Measurements from ENCODE around the gene APOBEC2.
A peak's percentile ranks its signal among the peaks of the same experiment; 100 is the strongest.

APOBEC2 gene

GRCh38 chr6:41062056-41062455, 9.1 kb downstream of the APOBEC2 start:
- DNase-seq, result no peak

GRCh38 chr6:41063884-41064285, 10.9 kb downstream of the APOBEC2 start:
- no peak for DNase-seq

GRCh38 chr6:41064841-41065240, 11.8 kb downstream of the APOBEC2 start:
- no peak for DNase-seq

GRCh38 chr6:41065550-41066026, 12.6 kb downstream of the APOBEC2 start:
- DNase-seq, result no peak

- DNase-seq, result peak; percentile 78 to 87 (median 85)
Observed at GRCh38 chr6:41066867-41067304, 13.9 kb downstream of the APOBEC2 start.

GRCh38 chr6:41071501-41071922, 18.5 kb downstream of the APOBEC2 start:
- peak in 2 of 4 experiments; percentile 94 to 95 for DNase-seq

GRCh38 chr6:41071923-41072835, 19.2 kb downstream of the APOBEC2 start, which contains the start of gene OARD1:
OARD1 (minus strand) TSS chr6:41072356; CDS start chr6:41071634, 722 bp downstream.
- DNase-seq, result peak; percentile 100

- no peak for DNase-seq
Observed at GRCh38 chr6:41072836-41073202, 19.8 kb downstream of the APOBEC2 start, which contains the start of gene NFYA. NFYA (plus strand) TSS chr6:41072974; CDS start chr6:41079090, 6,116 bp downstream.

- peak; percentile 72 to 87 (median 82) for DNase-seq
Observed at GRCh38 chr6:41073203-41073967, 20.4 kb downstream of the APOBEC2 start.

- DNase-seq, result peak in 1 of 4 experiments; percentile 14
Observed at GRCh38 chr6:41073968-41074691, 21.1 kb downstream of the APOBEC2 start.

GRCh38 chr6:41074692-41075436, 21.9 kb downstream of the APOBEC2 start:
- DNase-seq, result peak in 1 of 4 experiments; percentile 3

- no peak for DNase-seq
Observed at GRCh38 chr6:41075651-41076626, 22.9 kb downstream of the APOBEC2 start.

GRCh38 chr6:41077536-41077935, 24.5 kb downstream of the APOBEC2 start:
- no peak for DNase-seq

- no peak for DNase-seq
Observed at GRCh38 chr6:41078101-41078500, 25.1 kb downstream of the APOBEC2 start.

GRCh38 chr6:41079080-41079479, 26.1 kb downstream of the APOBEC2 start:
- DNase-seq, result no peak

- DNase-seq, result no peak
Observed at GRCh38 chr6:41080621-41081020, 27.6 kb downstream of the APOBEC2 start.

- DNase-seq, result no peak
Observed at GRCh38 chr6:41083072-41083471, 30.1 kb downstream of the APOBEC2 start.

GRCh38 chr6:41085182-41085581, 32.2 kb downstream of the APOBEC2 start:
- no peak for DNase-seq

GRCh38 chr6:41088451-41088850, 35.4 kb downstream of the APOBEC2 start:
- no peak for DNase-seq

Measured in suppressor macrophage (primary cell).